IPS DF 19.7 (cell line): Measurements from ENCODE around the gene FBXL20.
"Not testable (repeated sequence)": the region's sequence is repeated elsewhere in the genome, so short reads cannot be mapped to it uniquely, and the experiment has no call there.

Source experiments
- DNase-seq: peaks from one replicate; pipeline ENCODE4 v3.0.0-alpha.2; 2013; ENCODE audit warnings: low read depth, low spot score

FBXL20 gene

DNA sequence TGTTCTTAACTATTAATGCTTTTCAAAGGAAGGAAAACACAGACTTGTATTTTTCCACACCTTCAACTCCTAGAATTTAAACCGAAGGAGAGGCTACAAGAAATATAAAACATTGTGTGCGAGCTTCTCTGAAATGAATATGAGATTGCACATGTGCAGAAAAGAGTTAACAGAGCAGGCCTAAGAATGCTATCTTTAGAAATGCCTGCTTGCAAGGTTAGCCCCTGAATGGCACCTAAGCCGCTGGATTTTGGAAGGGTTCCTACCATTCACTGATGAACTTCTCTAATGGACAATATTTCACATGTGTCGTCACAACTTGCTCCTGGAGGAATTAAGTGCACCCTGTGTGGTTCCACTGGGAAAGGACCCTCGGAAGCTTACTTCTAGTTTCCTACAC is 69.3 kb downstream of the FBXL20 start:
- DNase-seq, result no peak

DNA sequence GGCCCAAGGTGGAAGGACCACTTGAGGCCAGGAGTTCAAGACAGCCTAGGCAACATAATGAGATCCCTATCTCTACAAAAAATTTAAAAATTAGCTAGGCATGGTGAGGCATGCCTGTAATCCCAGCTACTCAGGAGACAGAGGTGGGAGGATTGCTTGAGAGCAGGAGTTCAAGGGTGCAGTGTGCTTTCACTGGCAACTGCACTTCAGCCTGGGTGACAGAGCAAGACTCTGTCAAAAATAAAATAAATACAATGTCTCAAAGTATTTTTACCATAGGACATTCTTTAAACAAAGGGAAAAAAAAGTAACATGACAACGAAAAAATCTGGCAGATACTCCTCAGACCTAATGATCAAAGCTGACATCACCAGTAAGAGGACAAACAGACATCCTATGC is 72.6 kb downstream of the FBXL20 start:
- no peak for DNase-seq

DNA sequence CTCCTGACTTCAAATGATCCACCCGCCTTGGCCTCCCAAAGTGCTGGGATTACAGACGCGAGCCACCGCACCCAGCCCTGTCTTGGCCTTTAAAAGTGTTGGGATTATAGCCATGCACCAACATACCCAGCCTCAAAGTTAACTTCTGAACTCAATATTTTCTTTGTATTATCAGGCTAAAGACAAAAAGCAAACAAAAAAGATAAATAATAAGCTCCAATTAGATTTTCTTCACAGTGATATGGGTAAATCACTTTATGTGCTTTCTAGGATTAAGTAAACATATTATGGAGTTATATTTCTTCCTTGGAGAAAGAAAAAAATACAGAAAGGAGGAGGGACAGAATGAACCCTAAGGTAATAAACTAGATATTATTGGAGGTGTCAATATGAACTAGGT is 74.3 kb downstream of the FBXL20 start:
- DNase-seq, result no peak

DNA sequence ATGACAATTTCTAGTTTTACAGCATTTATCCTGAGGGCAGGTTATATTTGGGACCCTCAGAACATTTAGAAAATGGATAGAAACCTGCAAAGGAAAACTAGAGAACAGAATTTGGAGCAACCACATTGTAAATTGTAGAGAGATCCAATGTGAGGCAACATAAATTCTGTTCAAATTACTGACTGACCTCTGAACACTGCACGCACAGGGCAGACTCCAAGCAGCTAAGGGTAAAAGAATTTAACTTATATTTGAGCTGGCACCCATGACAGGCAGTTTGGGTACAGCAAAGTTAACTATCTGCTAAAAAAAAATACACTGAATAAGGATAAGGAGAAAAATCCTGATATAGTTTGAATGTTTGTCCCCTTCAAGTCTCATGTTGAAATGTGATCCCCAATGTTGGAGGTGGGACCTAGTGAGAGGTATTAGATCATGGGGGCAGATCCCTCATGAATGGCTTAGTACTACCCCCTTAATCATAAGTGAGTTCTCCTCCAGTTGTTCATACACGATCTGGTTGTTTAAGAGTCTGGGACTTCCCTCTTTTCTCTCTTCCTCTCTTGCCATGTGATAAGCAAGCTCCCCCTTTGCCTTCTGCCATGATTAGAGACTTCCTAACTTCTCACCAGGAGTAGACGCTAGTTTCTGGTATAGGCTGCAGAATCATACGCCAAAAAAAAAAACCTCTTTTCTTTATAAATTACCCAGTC is 75.7 kb downstream of the FBXL20 start:
- no peak for DNase-seq

DNA sequence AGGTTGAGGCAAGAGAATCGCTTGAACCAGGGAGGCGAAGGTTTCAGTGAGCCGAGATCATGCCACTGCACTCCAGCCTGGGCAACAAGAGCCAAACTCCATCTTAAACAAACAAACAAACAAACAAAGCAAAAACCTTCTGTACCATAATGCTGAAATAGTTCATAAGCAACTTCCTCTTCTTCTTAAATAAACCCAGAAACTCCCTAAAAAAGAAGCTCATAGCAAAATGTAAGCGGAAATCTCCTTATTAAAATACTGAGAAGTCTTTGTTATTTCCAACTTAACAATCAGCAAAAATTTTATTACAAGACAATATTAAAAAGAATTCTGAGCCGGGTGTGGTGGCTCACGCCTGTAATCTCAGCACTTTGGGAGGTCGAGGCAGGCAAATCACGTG is 82.8 kb downstream of the FBXL20 start:
- no peak for DNase-seq

DNA sequence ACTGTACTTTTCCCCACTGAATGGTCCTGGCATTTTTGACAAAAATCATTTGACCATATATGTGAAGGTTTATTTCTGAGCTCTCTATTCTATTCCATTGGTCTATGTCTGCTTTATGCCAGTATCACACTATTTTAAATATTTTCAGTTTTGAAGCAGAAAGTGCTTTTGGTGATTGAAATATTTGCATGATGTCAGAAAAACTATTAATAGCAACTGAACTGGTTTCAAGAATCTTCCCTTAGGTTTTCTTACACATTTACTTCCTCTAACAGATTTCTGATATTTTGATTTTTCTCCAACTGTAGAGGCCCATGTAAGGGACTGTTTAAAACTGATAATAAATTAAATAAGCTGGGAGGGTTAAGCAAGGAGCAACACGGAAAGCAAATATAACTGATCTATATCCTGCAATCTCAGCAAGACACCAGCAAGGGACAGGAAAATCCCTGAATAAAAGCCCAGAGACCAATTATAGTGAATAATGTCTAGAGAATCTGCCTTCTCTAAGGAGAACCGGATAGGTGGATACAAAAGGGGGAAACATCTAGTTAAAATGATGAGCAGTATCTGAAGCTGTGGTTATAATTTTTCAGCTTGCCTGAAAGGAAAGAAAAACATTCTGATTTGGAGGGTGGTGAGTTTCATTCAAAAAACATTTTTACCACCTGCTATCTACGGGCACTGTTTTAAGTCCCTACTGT is 94.8 kb downstream of the FBXL20 start:
- no peak for DNase-seq

DNA sequence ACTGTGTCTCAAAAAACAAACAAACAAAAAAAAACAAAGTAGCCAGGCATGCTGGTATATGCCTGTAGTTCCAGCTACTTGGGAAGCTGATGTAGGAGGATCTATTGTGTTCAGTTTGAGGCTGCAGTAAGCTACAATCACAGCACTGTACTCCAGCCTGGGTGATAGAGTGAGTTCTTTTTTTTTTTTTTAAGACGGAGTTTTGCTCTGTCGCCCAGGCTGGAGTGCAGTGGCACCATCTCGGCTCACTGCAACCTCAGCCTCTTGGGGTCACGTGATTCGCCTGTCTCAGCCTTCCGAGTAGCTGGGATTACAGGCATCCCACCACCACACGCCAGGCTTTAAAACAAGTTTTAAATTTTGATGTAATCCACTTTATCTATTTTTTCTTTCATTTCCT is 95.4 kb downstream of the FBXL20 start:
- DNase-seq, result no peak

DNA sequence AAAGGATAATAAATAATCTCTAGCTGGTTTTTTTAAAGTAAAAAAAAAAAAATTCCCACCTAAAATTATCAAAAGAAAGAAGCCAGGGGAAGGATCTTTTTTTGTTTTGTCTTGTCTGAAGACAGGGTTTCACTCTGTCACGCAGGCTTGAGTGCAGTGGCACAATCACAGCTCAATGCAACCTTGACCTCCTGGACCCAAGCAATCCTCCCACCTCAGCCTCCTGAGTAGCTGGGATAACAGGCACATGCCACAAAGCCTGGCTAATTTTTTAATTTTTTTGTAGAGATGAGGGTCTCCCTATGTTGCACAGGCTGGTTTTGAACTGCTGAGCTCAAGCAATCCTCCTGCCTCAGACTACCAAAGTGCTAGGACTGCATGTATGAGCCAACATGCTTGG is 97.2 kb downstream of the FBXL20 start:
- no peak for DNase-seq

DNA sequence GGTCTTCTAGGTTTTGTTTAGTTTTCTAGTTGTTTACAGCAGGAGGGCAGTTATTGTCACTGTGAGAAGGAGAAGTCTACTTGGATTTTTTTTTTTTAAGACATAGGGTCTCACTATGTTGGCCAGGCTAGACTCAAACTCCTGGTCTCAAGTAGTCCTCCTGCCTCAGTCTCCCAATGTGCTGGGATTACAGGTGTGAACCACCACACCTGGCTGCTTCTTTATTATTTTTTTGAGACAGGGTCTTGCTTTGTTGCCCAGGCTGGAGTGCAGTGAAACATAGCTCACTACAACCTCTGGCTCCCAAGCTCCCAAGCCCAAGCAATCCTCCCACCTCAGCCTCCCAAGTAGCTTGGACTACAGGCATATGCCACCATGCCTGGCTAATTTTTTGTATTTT is 107.4 kb downstream of the FBXL20 start:
- no peak for DNase-seq

DNA sequence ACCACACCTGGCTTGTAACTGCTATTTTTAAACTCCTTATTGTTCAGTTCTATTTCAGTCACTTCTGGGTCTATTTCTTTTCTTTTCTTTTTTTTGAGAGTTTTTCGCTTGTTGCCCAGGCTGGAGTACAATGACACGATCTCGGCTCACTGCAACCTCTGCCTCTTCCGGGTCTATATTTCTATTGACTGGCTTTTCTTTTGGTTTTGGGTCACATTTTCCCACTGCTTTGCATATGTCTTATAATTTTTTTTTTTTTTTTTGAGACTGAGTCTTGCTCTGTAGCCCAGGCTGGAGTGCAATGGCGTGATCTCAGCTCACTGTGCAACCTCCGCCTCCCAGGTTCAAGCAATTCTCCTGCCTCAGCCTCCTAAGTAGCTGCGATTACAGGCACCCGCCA is 108.9 kb downstream of the FBXL20 start:
- DNase-seq, result not testable (repeated sequence)

DNA sequence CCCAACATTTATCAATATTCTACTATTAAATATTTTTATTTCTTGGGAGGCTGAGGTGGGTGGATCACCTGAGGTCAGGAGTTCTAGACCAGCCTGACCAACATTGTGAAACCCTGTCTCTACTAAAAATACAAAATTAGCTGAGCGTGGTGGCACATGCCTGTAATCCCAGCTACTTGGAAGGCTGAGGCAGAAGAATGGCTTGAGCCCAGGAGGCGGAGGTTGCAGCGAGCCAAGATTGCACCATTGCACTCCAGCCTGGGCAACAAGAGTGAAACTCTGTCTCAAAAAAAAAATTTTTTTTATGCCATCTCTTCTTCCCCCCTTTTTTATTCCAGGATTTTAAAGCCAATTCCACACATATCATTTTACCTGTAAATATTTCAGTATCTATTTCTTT is 114.9 kb downstream of the FBXL20 start:
- not testable (repeated sequence) for DNase-seq

DNA sequence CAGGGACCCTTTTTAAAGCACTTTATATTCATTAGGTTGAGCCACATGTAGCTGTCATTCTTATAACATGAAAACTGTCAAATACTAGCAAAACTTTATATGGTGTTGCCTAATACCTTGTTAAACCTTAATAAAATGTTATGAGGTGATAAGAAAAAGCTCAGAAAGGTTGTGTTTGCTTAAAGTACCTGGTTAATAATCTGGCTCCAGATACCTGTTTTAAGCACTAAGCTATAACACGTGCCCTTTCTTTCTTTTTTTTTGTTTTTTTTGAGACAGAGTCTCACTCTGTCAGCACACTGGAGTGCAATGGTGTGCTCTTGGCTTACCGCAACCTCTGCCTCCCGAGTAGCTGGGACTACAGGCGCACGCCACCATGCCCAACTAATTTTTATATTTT is 116.7 kb downstream of the FBXL20 start:
- DNase-seq, result no peak

DNA sequence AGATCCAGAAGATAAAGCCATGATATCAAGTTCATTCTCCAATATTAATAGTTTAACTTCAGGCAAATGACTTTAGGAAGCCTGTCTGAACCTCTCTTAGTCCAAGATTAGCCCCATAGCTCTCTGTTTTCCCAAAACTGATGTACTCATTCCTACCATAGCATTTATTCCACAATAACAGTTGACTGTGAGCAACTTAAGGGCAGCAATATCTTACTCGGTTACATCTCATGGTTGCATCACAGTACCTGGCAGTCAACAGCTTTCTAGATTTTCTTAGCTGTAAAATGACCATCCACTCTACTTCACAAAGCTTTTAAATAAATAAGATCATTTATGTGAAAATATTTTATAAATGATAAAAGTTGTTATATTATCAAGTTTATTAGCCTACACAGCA is 117.5 kb downstream of the FBXL20 start:
- DNase-seq, result no peak

DNA sequence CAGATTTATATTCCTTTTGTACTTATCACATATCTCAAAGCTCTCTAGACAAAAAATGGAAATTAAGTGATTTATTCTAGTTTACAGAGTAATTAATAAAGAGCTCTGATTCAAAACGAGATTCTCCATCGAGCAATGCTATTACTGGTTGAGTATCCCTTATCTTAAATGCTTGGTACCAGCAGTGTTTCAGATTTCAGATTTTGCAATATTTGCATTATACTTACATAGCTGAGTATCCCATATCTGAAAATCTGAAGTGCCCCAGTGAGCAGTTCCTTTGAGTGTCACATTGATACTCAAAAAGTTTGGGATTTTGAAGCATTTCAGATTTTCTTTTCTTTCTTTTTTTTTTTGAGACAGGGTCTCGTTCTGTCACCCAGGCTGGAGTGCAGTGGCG is 118.3 kb downstream of the FBXL20 start:
- DNase-seq, result no peak

DNA sequence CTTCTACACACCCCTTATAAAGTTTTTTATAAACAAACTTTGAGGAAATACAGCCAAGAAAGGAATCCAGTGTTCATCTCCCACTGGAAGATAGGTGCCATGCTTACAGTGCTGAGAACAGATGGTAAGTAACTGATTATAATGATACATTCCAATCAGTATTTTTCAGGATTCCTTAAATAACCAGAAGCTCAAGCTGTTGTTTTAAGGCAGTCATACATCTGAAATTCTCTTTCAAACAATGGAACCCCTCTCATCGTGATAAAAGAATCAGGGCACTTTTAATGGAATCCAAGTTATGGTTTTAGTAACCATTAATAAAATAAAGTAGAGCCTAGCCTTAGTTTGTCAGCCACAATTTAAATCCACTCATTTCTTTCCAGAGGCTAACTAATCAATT is 119.6 kb downstream of the FBXL20 start:
- no peak for DNase-seq

DNA sequence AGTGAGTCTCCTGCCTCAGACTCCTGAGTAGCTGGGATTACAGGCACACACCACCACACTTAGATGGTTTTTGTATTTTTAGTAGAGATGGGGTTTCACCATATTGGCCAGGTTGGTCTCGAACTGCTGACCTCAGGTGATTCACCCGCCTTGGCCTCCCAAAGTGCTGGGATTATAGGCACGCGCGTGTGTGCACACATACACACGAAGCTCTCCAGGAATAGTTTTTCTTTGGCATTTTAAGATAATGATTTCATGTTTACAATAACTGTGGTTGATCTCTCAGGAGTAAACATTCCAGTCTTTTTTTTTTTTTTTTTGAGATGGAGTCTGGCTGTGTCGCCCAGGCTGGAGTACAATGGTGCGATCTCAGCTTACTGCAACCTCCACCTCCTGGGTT is 123.2 kb downstream of the FBXL20 start:
- not testable (repeated sequence) for DNase-seq

DNA sequence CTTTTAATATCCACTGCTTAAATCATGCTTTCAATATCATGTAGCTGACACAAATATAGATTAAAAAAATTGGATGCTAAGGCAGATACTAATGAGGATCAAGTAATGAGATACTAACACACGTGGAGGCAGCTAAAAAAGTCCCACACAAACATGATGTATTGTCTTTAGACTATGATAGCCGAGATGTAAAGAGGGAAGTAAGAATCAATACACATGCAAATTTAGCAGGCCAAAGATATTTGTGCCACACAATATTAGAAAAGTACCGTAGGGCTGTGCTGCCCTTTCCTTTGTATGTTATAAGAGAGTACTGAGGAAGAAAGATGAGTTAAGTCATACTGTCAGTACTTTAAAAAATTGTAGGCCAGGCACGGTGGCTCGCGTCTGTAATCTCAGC is 124.3 kb downstream of the FBXL20 start:
- no peak for DNase-seq

DNA sequence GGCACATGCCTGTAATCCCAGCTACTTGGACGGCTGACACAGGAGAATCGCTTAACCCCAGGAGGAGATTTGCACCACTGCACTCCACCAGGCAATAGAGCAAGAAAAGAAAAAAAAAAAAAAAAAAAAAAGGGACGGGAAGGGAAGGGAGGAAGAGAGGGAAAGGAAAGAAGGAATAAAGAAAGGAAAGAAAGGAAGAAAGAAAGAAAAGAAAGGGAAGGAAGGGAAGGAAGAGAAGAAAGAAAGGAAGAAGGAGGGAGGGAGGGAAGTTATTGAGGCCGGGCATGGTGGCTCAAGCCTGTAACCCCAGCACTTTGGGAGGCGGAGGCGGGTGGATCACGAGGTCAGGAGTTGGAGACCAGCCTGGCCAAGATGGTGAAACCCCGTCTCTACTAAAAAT is 125.3 kb downstream of the FBXL20 start:
- no peak for DNase-seq

DNA sequence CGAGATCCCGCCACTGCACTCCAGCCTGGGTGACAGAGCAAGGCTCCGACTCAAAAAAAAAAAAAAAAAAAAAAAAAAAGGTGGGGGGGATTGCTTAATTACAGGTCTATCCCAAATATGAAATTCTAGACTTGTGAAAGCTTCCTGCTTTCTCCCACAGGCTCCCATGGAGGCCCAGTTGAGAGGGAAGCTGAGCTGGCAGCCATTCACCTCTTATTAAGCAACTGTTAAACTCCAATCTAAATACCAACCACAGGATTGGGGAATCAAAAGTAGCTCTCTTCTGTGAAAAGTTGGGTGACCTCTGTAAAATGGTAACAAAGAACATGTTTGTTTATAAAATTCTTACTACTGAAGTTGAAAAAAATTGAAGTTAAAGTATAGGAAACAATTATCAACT is 129.9 kb downstream of the FBXL20 start:
- no peak for DNase-seq

DNA sequence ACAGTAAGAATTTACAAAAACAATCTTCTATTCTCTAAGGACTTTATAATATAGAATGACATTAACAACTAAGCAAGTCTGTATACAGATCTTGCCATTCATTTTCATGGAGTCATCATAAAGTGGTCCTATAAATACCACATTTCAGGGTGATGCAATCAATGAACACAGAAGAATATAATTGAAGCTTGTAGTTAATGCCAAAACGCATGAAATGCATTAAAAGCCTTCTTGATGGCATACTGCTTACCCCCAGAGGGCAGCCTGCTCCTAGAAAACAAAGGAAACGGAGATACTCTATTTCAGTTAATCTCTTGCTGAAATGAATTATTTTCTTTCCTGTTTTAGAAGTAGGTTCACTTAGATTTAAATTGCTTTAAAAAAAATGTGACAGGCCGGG is 130.5 kb downstream of the FBXL20 start:
- DNase-seq, result no peak

DNA sequence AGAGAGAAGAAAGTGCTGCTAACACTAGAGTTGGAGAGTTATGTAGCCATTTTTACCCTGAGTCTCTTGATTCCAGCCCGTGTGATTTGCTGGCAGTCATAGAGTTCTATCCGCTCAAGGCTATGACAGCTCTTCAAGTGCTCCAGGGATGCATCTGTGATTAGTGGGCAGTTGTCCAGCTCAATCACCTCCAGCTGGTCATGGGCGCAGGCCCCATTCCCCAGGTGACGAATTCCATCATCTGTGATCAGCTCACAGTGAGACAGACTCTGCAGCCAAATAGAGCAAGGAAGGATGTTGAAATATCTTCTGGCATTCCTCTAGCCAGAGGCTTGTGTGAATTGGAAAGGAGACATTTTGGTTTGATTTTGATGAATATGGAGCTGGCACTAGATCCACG is 137.3 kb downstream of the FBXL20 start:
- DNase-seq, result no peak

DNA sequence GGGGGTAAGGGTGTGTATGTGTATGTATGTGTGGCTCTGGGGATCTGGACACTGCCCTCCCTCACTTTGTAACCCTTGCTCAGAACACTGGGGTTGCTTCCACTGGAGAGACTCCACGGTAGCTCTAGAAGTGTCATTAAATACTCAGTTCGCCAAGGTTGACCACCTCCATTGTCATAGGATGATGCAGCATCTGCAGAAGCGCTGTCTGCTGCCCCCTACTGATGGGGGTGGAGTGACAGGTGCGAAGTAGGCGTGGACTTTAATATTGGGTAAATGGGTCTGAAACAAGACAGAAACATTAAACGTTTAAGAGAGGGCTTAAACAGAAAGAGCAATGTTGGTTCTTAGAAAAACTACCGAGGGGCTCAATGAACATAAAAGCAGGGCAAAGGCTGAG is 140.1 kb downstream of the FBXL20 start:
- DNase-seq, result no peak

DNA sequence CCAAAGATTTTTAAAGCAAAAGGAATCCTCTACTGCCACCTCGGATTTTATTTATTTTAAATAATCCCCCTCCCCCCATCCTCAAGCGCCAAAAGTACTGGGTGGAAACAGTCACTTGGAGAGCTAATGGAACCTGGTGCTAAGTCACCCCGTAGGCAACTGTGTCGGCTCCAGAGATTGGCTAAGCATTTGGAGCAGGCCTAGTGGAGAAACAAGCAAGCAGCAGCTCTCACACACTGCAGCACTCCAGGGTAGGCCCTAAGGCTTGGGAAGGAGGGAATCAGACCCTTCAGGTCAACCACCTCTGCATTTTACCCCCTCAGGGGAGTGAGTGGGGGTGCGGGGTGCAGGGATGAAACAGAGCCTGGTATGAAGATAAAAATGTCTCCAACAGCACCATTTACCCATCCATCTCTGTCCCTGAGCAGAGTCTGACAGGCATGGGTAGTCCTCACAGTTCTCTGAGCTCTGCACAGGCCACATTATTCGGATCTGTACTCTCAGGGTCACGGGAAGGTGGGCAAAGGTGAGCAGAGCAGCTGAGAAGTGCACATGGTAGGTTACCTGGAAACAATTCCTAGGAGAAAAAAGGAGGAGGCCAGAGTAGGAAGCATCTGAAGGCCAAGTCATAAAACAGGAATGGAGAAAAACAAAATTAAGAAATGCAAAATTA is 148.5 kb downstream of the FBXL20 start:
- DNase-seq, result no peak
